HG02798 (cell line): ENCODE measurements around the gene FUS.
"Not testable (repeated sequence)": the region's sequence is repeated elsewhere in the genome, so short reads cannot be mapped to it uniquely, and the experiment has no call there.

Experiments
- ATAC-seq: cut with Tn5 transposase; IDR thresholded peaks from one replicate; pipeline ENCODE4 v1.9.1; 2021; ENCODE audit warnings: mild to moderate bottlenecking; ENCODE audit not compliant: unreplicated experiment, poor library complexity

Gene FUS

GRCh38 chr16:31184888-31185287 lies 4.9 kb downstream of the FUS start:
- ATAC-seq: no peak

GRCh38 chr16:31185339-31185738 lies 5.4 kb downstream of the FUS start:
- no peak for ATAC-seq

- ATAC-seq: no peak
These were observed 6.2 kb downstream of the FUS start for GRCh38 chr16:31186176-31186575.

- no peak for ATAC-seq
These were observed 7.2 kb downstream of the FUS start for GRCh38 chr16:31186930-31187807.

- ATAC-seq: no peak
These were observed 7.9 kb downstream of the FUS start for GRCh38 chr16:31187808-31188189.

- no peak for ATAC-seq
These were observed 8.8 kb downstream of the FUS start for GRCh38 chr16:31188450-31189411.

- no peak for ATAC-seq
These were observed 9.5 kb downstream of the FUS start for GRCh38 chr16:31189412-31189778.

- ATAC-seq: no peak
These were observed 10.1 kb downstream of the FUS start for GRCh38 chr16:31190061-31190460.

GRCh38 chr16:31190818-31191444 lies 11.0 kb downstream of the FUS start:
- ATAC-seq: no peak

- no peak for ATAC-seq
These were observed 11.9 kb downstream of the FUS start for GRCh38 chr16:31191697-31192428.

- no peak for ATAC-seq
These were observed 13.1 kb downstream of the FUS start for GRCh38 chr16:31192856-31193642.

- ATAC-seq: no peak
These were observed 13.9 kb downstream of the FUS start for GRCh38 chr16:31193874-31194273.

GRCh38 chr16:31194898-31195297 lies 15.0 kb downstream of the FUS start:
- ATAC-seq: no peak

- ATAC-seq: not testable (repeated sequence)
These were observed 15.9 kb downstream of the FUS start for GRCh38 chr16:31195861-31196260.

- no peak for ATAC-seq
These were observed 16.6 kb downstream of the FUS start for GRCh38 chr16:31196324-31197088.

- no peak for ATAC-seq
These were observed 18.4 kb downstream of the FUS start for GRCh38 chr16:31198207-31198882.

GRCh38 chr16:31199430-31200041 lies 19.6 kb downstream of the FUS start:
- ATAC-seq: no peak

GRCh38 chr16:31200111-31200510 lies 20.2 kb downstream of the FUS start:
- not testable (repeated sequence) for ATAC-seq
